Esophagus muscularis mucosa (tissue), 4 donors: Measurements from ENCODE around the gene PTPRN2.

Experiments used
- EP300 ChIP-seq: sonication (generic); formaldehyde crosslinking; IDR thresholded peaks from one replicate; pipeline ENCODE4 v1.6.1; 2017; ENCODE audit warnings: antibody characterized with exemption
- POLR2A ChIP-seq: fragments of 450-650 bp; IDR thresholded peaks from one replicate; pipeline ENCODE4 v1.6.1; 2017; ENCODE audit warnings: antibody characterized with exemption, moderate library complexity, mild to moderate bottlenecking, low read depth
- POLR2AphosphoS5 ChIP-seq, 2 donors: sonication (generic); formaldehyde crosslinking; IDR thresholded peaks; one replicate each; pipeline ENCODE4 v1.6.1; 2017; ENCODE audit warnings: antibody characterized with exemption in 2 of 2
- TF ChIP-seq, protein P1 (sequence below), 3 experiments: fragments of 200-600 bp in 2 of 3; fragments of 450-650 bp in 1 of 3; sonication (generic) in 2 of 3; IDR thresholded peaks; one replicate each; pipeline ENCODE4 v1.5.1; 2017 to 2019; ENCODE audit warnings: antibody characterized with exemption in 3 of 3, mild to moderate bottlenecking in 2 of 3, moderate library complexity in 1 of 3

DNA sequence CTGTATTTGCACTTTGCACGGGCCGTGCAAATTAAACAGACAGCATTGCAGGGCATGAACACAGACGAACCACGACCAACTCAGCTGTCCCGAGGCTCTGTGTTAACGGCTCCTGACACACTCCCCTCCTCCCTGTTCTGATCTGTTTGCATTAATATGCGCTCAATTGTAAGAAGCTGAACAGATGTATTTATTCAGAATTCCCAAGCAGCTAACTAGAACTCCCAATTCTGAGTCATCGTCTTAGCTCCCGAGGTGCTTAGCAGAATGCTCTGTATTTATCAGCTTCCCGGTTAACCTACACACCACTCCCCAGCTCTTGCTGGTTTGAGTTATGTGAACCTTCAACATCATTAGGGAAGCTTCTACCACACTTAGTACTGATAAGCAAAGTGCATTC lies 286.4 kb downstream of the PTPRN2 start:
- TF ChIP-seq, protein P1, sequence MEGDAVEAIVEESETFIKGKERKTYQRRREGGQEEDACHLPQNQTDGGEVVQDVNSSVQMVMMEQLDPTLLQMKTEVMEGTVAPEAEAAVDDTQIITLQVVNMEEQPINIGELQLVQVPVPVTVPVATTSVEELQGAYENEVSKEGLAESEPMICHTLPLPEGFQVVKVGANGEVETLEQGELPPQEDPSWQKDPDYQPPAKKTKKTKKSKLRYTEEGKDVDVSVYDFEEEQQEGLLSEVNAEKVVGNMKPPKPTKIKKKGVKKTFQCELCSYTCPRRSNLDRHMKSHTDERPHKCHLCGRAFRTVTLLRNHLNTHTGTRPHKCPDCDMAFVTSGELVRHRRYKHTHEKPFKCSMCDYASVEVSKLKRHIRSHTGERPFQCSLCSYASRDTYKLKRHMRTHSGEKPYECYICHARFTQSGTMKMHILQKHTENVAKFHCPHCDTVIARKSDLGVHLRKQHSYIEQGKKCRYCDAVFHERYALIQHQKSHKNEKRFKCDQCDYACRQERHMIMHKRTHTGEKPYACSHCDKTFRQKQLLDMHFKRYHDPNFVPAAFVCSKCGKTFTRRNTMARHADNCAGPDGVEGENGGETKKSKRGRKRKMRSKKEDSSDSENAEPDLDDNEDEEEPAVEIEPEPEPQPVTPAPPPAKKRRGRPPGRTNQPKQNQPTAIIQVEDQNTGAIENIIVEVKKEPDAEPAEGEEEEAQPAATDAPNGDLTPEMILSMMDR (IDR thresholded peaks at IDR 0.05): no peak
- TF ChIP-seq POLR2A (no peak), EP300 (no peak), POLR2AphosphoS5 (IDR thresholded peaks at IDR 0.05) (no peak)
